Right lobe of liver (tissue), 6 donors: ENCODE data around the gene PHTF2. TPM values are rescaled to one million over a fixed set of nuclear protein-coding genes. Genes with fewer than 3 reads are reported as not detected.

Source experiments
- ATAC-seq, 4 donors: fragments of 200-7000 bp; cut with Tn5 transposase; one replicate each; pipeline ENCODE4 v1.9.1; 2020; ENCODE audit warnings: mild to moderate bottlenecking in 4 of 4, moderate library complexity in 4 of 4
- DNase-seq, 3 donors: peaks; one replicate each; pipeline ENCODE4 v3.0.0-alpha.2; 2020
- H3K27ac ChIP-seq, 3 donors: fragments of 200-600 bp; one replicate each; pipeline ENCODE4 v1.8.0; 2022
- H3K27me3 ChIP-seq, 2 donors: fragments of 200-600 bp; one replicate each; pipeline ENCODE4 v1.8.0; 2022
- H3K36me3 ChIP-seq, 4 donors: fragments of 200-600 bp; sonication (generic) in 1 of 4; one replicate each; pipeline versions ENCODE4 v1.5.1 to v1.8.0; 2017 to 2022; ENCODE audit warnings: control low read depth in 1 of 4
- H3K4me1 ChIP-seq, 4 donors: fragments of 200-600 bp; sonication (generic) in 1 of 4; one replicate each; pipeline versions ENCODE4 v1.5.1 to v1.8.0; 2017 to 2022; ENCODE audit warnings: control low read depth in 1 of 4
- H3K4me3 ChIP-seq, 3 donors: fragments of 200-600 bp; one replicate each; pipeline ENCODE4 v1.8.0; 2022
- H3K9me3 ChIP-seq, 4 donors: fragments of 200-600 bp; sonication (generic) in 1 of 4; one replicate each; pipeline versions ENCODE4 v1.5.1 to v1.8.0; 2017 to 2022; ENCODE audit warnings: control low read depth in 1 of 4
- CTCF ChIP-seq, 4 donors: fragments of 200-600 bp in 3 of 4; fragments of 450-650 bp in 1 of 4; IDR thresholded peaks; one replicate each; pipeline versions ENCODE4 v1.5.1 to v1.8.0; 2016 to 2022; ENCODE audit warnings: antibody characterized with exemption in 4 of 4, mild to moderate bottlenecking in 2 of 4
- POLR2A ChIP-seq: fragments of 450-650 bp; IDR thresholded peaks from one replicate; pipeline ENCODE4 v1.6.1; 2017; ENCODE audit warnings: antibody characterized with exemption, mild to moderate bottlenecking
- WGBS: methylation state at CpG from one replicate; pipeline ENCODE4 v1.1.6; 2018; ENCODE audit warnings: low coverage, low lambda C conversion rate; ENCODE audit not compliant: insufficient coverage; ENCODE audit errors: missing lambda C conversion rate; 5-methylcytosine and 5-hydroxymethylcytosine counted together
- intact Hi-C, 2 donors: fragments of 100-400 bp; cut with DNase I; formaldehyde crosslinking; loops; one replicate each; pipeline versions ENCODE4 v1.11.2 to v1.14.1; 2022
- total RNA-seq, 6 experiments: library from RNA; depleted of rRNA in 2 of 6; stranded (reverse); fragments of >200 nt in 2 of 6; fragmentation: NEBNext Ultra II Directional in 3 of 6; extraction: Animal tissue kit (Norgen Biotek cat#: 25700) in 3 of 6; gene quantifications; one replicate each; pipeline versions ENCODE4 v1.1.0 to v1.2.4, GENCODE V29; 2016 to 2023
- donor health status: DM: no; HTN: yes; CAD: no.
- donor health status: DM: no; HTN: no; CAD: no.
- donor health status: DM: no; HTN: no; CAD: no.
- donor health status: DM: no; HTN: yes; CAD: no.
- donor health status: DM: no; HTN: yes; CAD: no.

The PHTF2 gene
- total RNA-seq, 6 experiments from 2014 or later = 2.4 to 6.8 (median 5.5) TPM

DNA sequence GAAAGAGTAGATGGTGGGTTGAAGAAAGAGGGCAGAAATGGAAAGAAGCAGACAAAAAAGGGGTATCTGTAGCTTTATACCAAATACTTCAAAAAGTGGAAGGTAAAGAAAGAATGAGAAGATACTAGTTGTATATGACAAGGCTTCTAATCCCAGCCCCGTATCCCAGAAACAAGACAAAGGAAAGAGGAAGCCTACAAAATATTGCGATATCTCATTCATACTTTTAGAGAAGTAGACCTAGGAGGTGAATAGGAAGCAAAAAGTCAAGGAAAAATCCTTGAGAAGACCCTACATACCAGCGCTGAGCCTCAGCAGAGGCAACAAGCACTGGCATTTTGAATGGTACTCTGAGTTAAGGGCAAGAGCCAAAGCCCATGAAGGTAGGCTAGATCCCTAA lies 26.6 kb downstream of the PHTF2 start:
- Histone ChIP-seq H3K9me3 (peaks cover 0 to 8% (median 2%) of the 10 kb centered on the region in 4 donors), H3K4me1 (no peaks in the 10 kb centered on the region), H3K36me3 (no peaks in the 10 kb centered on the region), H3K27ac (no peak overlapping the region), H3K27me3 (no peaks in the 10 kb centered on the region), H3K4me3 (no peak overlapping the region)
- TF ChIP-seq CTCF (IDR thresholded peaks at IDR 0.05) (no peak), POLR2A (no peak)
- 83% methylated on average over 2 of the region's 3 CpGs for WGBS
- DNase-seq (no peak), ATAC-seq (peak in 1 of 4 donors; percentile 27)
- intact Hi-C loops = no loop called here

- Histone ChIP-seq H3K27me3 (no peaks in the 10 kb centered on the region), H3K9me3 (peaks cover 0 to 3% (median 0%) of the 10 kb centered on the region in 4 donors), H3K36me3 (no peaks in the 10 kb centered on the region), H3K4me1 (no peaks in the 10 kb centered on the region), H3K27ac (no peak overlapping the region), H3K4me3 (no peak overlapping the region)
- WGBS = 76% methylated on average over 2 of the region's 2 CpGs
- ATAC-seq = no peak
- TF ChIP-seq CTCF (IDR thresholded peaks at IDR 0.05) (no peak), POLR2A (no peak)
- intact Hi-C loops = no loop called here
- DNase-seq = no peak
Observed at GRCh38 chr7:77826300-77826699, 27.7 kb downstream of the PHTF2 start.

GRCh38 chr7:77827999-77828398 lies 29.4 kb downstream of the PHTF2 start:
- Histone ChIP-seq H3K4me1 (no peaks in the 10 kb centered on the region), H3K9me3 (peaks cover 0 to 3% (median 0%) of the 10 kb centered on the region in 4 donors), H3K27me3 (no peaks in the 10 kb centered on the region), H3K27ac (no peak overlapping the region), H3K36me3 (no peaks in the 10 kb centered on the region), H3K4me3 (no peak overlapping the region)
- TF ChIP-seq CTCF (IDR thresholded peaks at IDR 0.05) (no peak), POLR2A (no peak)
- 64% methylated on average over 2 of the region's 2 CpGs for WGBS
- intact Hi-C loops = no loop called here
- no peak for DNase-seq
- ATAC-seq = no peak

- Histone ChIP-seq H3K27ac (no peak overlapping the region), H3K9me3 (peaks cover 0 to 3% (median 0%) of the 10 kb centered on the region in 4 donors), H3K27me3 (no peaks in the 10 kb centered on the region), H3K4me3 (no peak overlapping the region), H3K36me3 (no peaks in the 10 kb centered on the region), H3K4me1 (no peaks in the 10 kb centered on the region)
- intact Hi-C loops = no loop called here
- TF ChIP-seq POLR2A (no peak), CTCF (IDR thresholded peaks at IDR 0.05) (no peak)
- ATAC-seq (no peak), DNase-seq (no peak)
- WGBS = 87% methylated on average over 8 of the region's 8 CpGs
Observed at GRCh38 chr7:77830649-77831355, 32.2 kb downstream of the PHTF2 start.
